Neural progenitor cell (in vitro differentiated cells): ENCODE results near the gene MMEL1. TPM values are rescaled to one million over a fixed set of nuclear protein-coding genes. Genes with fewer than 3 reads are reported as not detected.

Experiments
- DNase-seq: peaks from one replicate; pipeline ENCODE4 v3.0.0-alpha.2; 2016; ENCODE audit warnings: low spot score
- H2AFZ ChIP-seq: fragments of 200-600 bp; sonication (generic); replicated peaks from 2 replicates; pipeline ENCODE4 v1.6.1; 2016; ENCODE audit warnings: antibody characterized with exemption
- H3F3A ChIP-seq: fragments of 200-600 bp; sonication (generic); 2 replicates; pipeline ENCODE4 v1.6.1; 2016; ENCODE audit warnings: antibody characterized with exemption, low read depth
- H3K27ac ChIP-seq: fragments of 200-600 bp; sonication (generic); 2 replicates; pipeline ENCODE4 v1.5.1; 2016; ENCODE audit warnings: mild to moderate bottlenecking
- H3K27me3 ChIP-seq: fragments of 200-600 bp; sonication (generic); 2 replicates; pipeline ENCODE4 v1.6.1; 2016; ENCODE audit warnings: mild to moderate bottlenecking, moderate library complexity
- H3K36me3 ChIP-seq: fragments of 200-600 bp; sonication (generic); 2 replicates; pipeline ENCODE4 v1.5.1; 2016
- H3K4me1 ChIP-seq: fragments of 200-600 bp; sonication (generic); 2 replicates; pipeline ENCODE4 v1.6.1; 2016; ENCODE audit warnings: mixed run types
- H3K4me2 ChIP-seq: fragments of 200-600 bp; sonication (generic); 2 replicates; pipeline ENCODE4 v1.6.1; 2016
- H3K4me3 ChIP-seq: fragments of 200-600 bp; sonication (generic); 2 replicates; pipeline ENCODE4 v1.5.1; 2016
- H3K79me2 ChIP-seq: fragments of 200-600 bp; sonication (generic); 2 replicates; pipeline ENCODE4 v1.6.1; 2016; ENCODE audit warnings: low read depth
- H3K9ac ChIP-seq: fragments of 200-600 bp; sonication (generic); 2 replicates; pipeline ENCODE4 v1.6.1; 2016
- H3K9me3 ChIP-seq: fragments of 200-600 bp; sonication (generic); 2 replicates; pipeline ENCODE4 v1.5.1; 2016; ENCODE audit warnings: low read depth
- H4K20me1 ChIP-seq: fragments of 200-600 bp; sonication (generic); 2 replicates; pipeline ENCODE4 v1.6.1; 2016; ENCODE audit warnings: low read depth
- H3K27ac Mint-ChIP-seq: 3 replicates; pipeline ENCODE4 v1.8.0; 2021; ENCODE audit warnings: mixed read lengths
- H3K27me3 Mint-ChIP-seq: 2 replicates; pipeline ENCODE4 v1.8.0; 2022; ENCODE audit warnings: low read depth, mild to moderate bottlenecking, inconsistent platforms, moderate library complexity, mixed read lengths; ENCODE audit not compliant: insufficient read depth
- H3K36me3 Mint-ChIP-seq: 3 replicates; pipeline ENCODE4 v1.8.0; 2021; ENCODE audit warnings: mixed read lengths
- H3K4me1 Mint-ChIP-seq: 3 replicates; pipeline ENCODE4 v1.8.0; 2021; ENCODE audit warnings: mixed read lengths
- H3K4me3 Mint-ChIP-seq: 3 replicates; pipeline ENCODE4 v1.8.0; 2021; ENCODE audit warnings: mild to moderate bottlenecking, moderate library complexity, mixed read lengths
- H3K9me3 Mint-ChIP-seq: 3 replicates; pipeline ENCODE4 v1.8.0; 2020; ENCODE audit warnings: mixed read lengths
- EZH2 ChIP-seq: fragments of 200-600 bp; sonication (generic); IDR thresholded peaks from 2 replicates; pipeline ENCODE4 v1.6.1; 2017; ENCODE audit warnings: antibody characterized with exemption, mild to moderate bottlenecking, moderate library complexity
- EZH2phosphoT487 ChIP-seq: fragments of 200-600 bp; sonication (generic); IDR thresholded peaks from 2 replicates; pipeline ENCODE4 v1.6.1; 2017; ENCODE audit warnings: antibody characterized with exemption
- total RNA-seq: library from RNA; depleted of rRNA; stranded (reverse); fragments of >200 nt; gene quantifications from 2 replicates; pipeline ENCODE4 v1.2.3, GENCODE V29; 2015; ENCODE audit warnings: low replicate concordance

MMEL1 gene
- total RNA-seq, 1 donor from 2014 or later = 0.19 TPM

GRCh38 chr1:2541619-2542245, 91.1 kb downstream of the MMEL1 start:
- Histone ChIP-seq H3K27me3 (peaks cover 40% of the 10 kb centered on the region), H4K20me1 (no peaks in the 10 kb centered on the region), H3K27ac (no peak overlapping the region), H3K9ac (no peak overlapping the region), H3K4me1 (peaks cover 51% of the 10 kb centered on the region), H3K4me2 (no peak overlapping the region), H3F3A (peaks cover 68% of the 10 kb centered on the region), H3K79me2 (no peaks in the 10 kb centered on the region), H3K36me3 (no peaks in the 10 kb centered on the region), H2AFZ (no peak overlapping the region), H3K9me3 (no peaks in the 10 kb centered on the region), H3K4me3 (no peak overlapping the region)
- Mint-ChIP-seq H3K27ac (peak overlapping the region; percentile 76), H3K4me3 (peak overlapping the region; percentile 69), H3K9me3 (no peaks in the 10 kb centered on the region), H3K4me1 (peaks cover 44% of the 10 kb centered on the region), H3K36me3 (no peaks in the 10 kb centered on the region), H3K27me3 (peaks cover 17% of the 10 kb centered on the region)
- no peak for DNase-seq
- no peak for TF ChIP-seq EZH2phosphoT487

DNA sequence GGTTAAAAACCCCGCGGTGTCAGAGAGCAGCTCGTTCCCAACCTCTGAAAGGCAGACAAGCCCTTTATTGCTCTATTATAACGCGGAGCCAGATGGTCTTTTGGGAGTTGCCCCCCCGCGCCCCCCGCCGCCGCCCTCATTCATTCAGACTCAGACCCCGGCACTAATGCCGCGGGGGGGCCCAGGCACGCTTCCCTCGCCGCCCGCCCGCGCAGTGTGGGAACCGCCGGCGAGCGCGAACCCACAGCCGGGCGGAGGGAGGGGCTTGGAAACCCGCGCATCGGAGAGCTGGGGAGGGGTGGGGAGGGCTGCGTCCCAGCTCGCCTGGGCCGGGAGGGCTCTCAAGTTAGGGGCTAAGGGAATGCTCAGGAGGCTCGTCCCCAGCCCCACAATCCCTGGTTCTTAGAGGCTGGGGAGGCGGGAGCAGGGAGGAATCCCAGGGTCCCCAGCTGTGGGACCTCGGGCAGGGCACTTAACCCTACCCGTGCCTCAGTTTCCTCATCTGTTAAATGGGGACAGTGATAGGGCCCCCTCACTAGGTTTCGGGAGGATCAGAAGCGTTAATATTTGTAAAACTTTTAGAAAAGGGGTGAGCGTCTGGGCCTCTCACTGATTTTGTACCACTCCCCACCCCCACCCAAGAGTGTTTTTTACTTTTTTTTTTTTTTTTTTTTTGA, 91.9 kb downstream of the MMEL1 start:
- H3K4me1 ChIP-seq = peaks cover 52% of the 10 kb centered on the region
- no peak overlapping the region for H3K9ac ChIP-seq
- H3K9me3 Mint-ChIP-seq = no peaks in the 10 kb centered on the region
- no peak for TF ChIP-seq EZH2
- peak; percentile 64 for TF ChIP-seq EZH2phosphoT487
- no peaks in the 10 kb centered on the region for H3K36me3 Mint-ChIP-seq
- peaks cover 63% of the 10 kb centered on the region for H3F3A ChIP-seq
- H3K27ac ChIP-seq = peak overlapping the region; percentile 89
- peaks cover 47% of the 10 kb centered on the region for H3K27me3 ChIP-seq
- H3K36me3 ChIP-seq = no peaks in the 10 kb centered on the region
- peak overlapping the region; percentile 31 for H3K4me3 ChIP-seq
- H4K20me1 ChIP-seq = no peaks in the 10 kb centered on the region
- H3K27me3 Mint-ChIP-seq = peaks cover 17% of the 10 kb centered on the region
- peak overlapping the region; percentile 69 for H3K4me3 Mint-ChIP-seq
- H3K4me2 ChIP-seq = peak overlapping the region; percentile 73
- H3K4me1 Mint-ChIP-seq = peaks cover 49% of the 10 kb centered on the region
- H3K79me2 ChIP-seq = no peaks in the 10 kb centered on the region
- H3K9me3 ChIP-seq = no peaks in the 10 kb centered on the region
- peak overlapping the region; percentile 78 for H3K27ac Mint-ChIP-seq
- DNase-seq = peak; percentile 94
- no peak overlapping the region for H2AFZ ChIP-seq

Other genes with a start within 250 kb of the MMEL1 start
- gene MORN1, start 241.5 kb downstream of the MMEL1 start, total RNA-seq = 7.0 and 15.5 TPM in 2 replicates
- gene RER1, start 241.2 kb downstream of the MMEL1 start, total RNA-seq = 39.1 and 42.5 TPM in 2 replicates
- gene PEX10, start 220.5 kb downstream of the MMEL1 start, total RNA-seq = 15.1 and 39.3 TPM in 2 replicates
- 0.54 and 2.0 TPM in 2 replicates for gene PLCH2, start 156.7 kb downstream of the MMEL1 start, total RNA-seq
- 30.6 and 53.9 TPM in 2 replicates for gene PANK4, start 106.4 kb downstream of the MMEL1 start, total RNA-seq
- 6.4 and 28.2 TPM in 2 replicates for gene HES5, start 102.8 kb downstream of the MMEL1 start, total RNA-seq
- 0.65 TPM in 1 of 2 replicates, not detected in the other for gene TNFRSF14, start 76.6 kb downstream of the MMEL1 start, total RNA-seq
- 10.0 and 29.6 TPM in 2 replicates for gene PRXL2B, start 46.2 kb downstream of the MMEL1 start, total RNA-seq
- gene TTC34, start 168.7 kb upstream of the MMEL1 start, total RNA-seq = 0.09 and 0.87 TPM in 2 replicates